T1000 (cell line): ENCODE data around the gene TCF7L2.

Experiments
- DNase-seq: peaks from one replicate; lab custom pipeline; 2025; ENCODE audit warnings: mixed read lengths; lab: John Stamatoyannopoulos, UW

Gene TCF7L2

GRCh38 chr10:113125612-113126011, 175.6 kb downstream of the TCF7L2 start:
- DNase-seq = no peak

GRCh38 chr10:113126229-113127201, 176.5 kb downstream of the TCF7L2 start:
- DNase-seq = no peak

GRCh38 chr10:113127261-113127900, 177.3 kb downstream of the TCF7L2 start:
- DNase-seq = no peak

GRCh38 chr10:113127901-113128283, 177.8 kb downstream of the TCF7L2 start:
- DNase-seq = no peak

- no peak for DNase-seq
Measured at GRCh38 chr10:113128450-113129070, 178.5 kb downstream of the TCF7L2 start.

- DNase-seq = no peak
Measured at GRCh38 chr10:113129117-113129516, 179.1 kb downstream of the TCF7L2 start.

- no peak for DNase-seq
Measured at GRCh38 chr10:113130014-113130641, 180.1 kb downstream of the TCF7L2 start.

GRCh38 chr10:113131613-113132261, 181.7 kb downstream of the TCF7L2 start:
- no peak for DNase-seq

GRCh38 chr10:113132591-113133121, 182.6 kb downstream of the TCF7L2 start:
- no peak for DNase-seq

- DNase-seq = no peak
Measured at GRCh38 chr10:113133497-113134115, 183.6 kb downstream of the TCF7L2 start.

GRCh38 chr10:113135025-113135424, 185.0 kb downstream of the TCF7L2 start:
- DNase-seq = no peak

GRCh38 chr10:113137941-113138685, 188.1 kb downstream of the TCF7L2 start:
- DNase-seq = no peak

GRCh38 chr10:113138937-113139585, 189.0 kb downstream of the TCF7L2 start:
- no peak for DNase-seq

- DNase-seq = no peak
Measured at GRCh38 chr10:113139699-113140098, 189.7 kb downstream of the TCF7L2 start.

- no peak for DNase-seq
Measured at GRCh38 chr10:113140143-113141011, 190.3 kb downstream of the TCF7L2 start.

GRCh38 chr10:113142601-113143362, 192.7 kb downstream of the TCF7L2 start:
- DNase-seq = no peak

GRCh38 chr10:113144576-113144975, 194.5 kb downstream of the TCF7L2 start:
- DNase-seq = no peak
